Glomerular visceral epithelial cell (primary cell): ENCODE measurements around the gene HOXC13.
A peak's percentile ranks its signal among the peaks of the same experiment; 100 is the strongest.

Experiments used
- DNase-seq: peaks from one replicate; pipeline ENCODE4 v3.0.0-alpha.2; 2016; ENCODE audit errors: extremely low spot score

Gene HOXC13

GRCh38 chr12:53982648-53983567 lies 44.3 kb downstream of the HOXC13 start:
- DNase-seq, result no peak

- DNase-seq, result no peak
Measured at GRCh38 chr12:53983568-53983949, 44.9 kb downstream of the HOXC13 start.

- DNase-seq, result no peak
Measured at GRCh38 chr12:53983950-53984572, 45.4 kb downstream of the HOXC13 start.

GRCh38 chr12:53984901-53985691 lies 46.5 kb downstream of the HOXC13 start, which contains the start of gene HOXC10:
HOXC10 (plus strand) TSS chr12:53985146; CDS start chr12:53985260, 114 bp downstream.
- DNase-seq, result peak; percentile 95

- DNase-seq, result no peak
Measured at GRCh38 chr12:53985692-53985993, 47.0 kb downstream of the HOXC13 start.

GRCh38 chr12:53985994-53986685 lies 47.5 kb downstream of the HOXC13 start:
- peak; percentile 62 for DNase-seq

GRCh38 chr12:53986686-53987483 lies 48.3 kb downstream of the HOXC13 start:
- no peak for DNase-seq

- DNase-seq, result no peak
Measured at GRCh38 chr12:53987787-53988230, 49.2 kb downstream of the HOXC13 start.

GRCh38 chr12:53988541-53989226 lies 50.1 kb downstream of the HOXC13 start:
- DNase-seq, result no peak

- peak; percentile 66 for DNase-seq
Measured at GRCh38 chr12:53989227-53990113, 50.8 kb downstream of the HOXC13 start.

GRCh38 chr12:53990311-53991076 lies 51.9 kb downstream of the HOXC13 start:
- DNase-seq, result no peak

- DNase-seq, result peak; percentile 77
Measured at GRCh38 chr12:53991077-53991460, 52.4 kb downstream of the HOXC13 start.

GRCh38 chr12:53992377-53992889 lies 53.8 kb downstream of the HOXC13 start:
- no peak for DNase-seq

- DNase-seq, result no peak
Measured at GRCh38 chr12:53993162-53994008, 54.8 kb downstream of the HOXC13 start.

GRCh38 chr12:53994009-53994263 lies 55.3 kb downstream of the HOXC13 start:
- DNase-seq, result no peak

- DNase-seq, result no peak
Measured at GRCh38 chr12:53994264-53995001, 55.8 kb downstream of the HOXC13 start.

- no peak for DNase-seq
Measured at GRCh38 chr12:53995002-53995377, 56.4 kb downstream of the HOXC13 start.
